ENCODE measurements around the gene CA12.

DNA sequence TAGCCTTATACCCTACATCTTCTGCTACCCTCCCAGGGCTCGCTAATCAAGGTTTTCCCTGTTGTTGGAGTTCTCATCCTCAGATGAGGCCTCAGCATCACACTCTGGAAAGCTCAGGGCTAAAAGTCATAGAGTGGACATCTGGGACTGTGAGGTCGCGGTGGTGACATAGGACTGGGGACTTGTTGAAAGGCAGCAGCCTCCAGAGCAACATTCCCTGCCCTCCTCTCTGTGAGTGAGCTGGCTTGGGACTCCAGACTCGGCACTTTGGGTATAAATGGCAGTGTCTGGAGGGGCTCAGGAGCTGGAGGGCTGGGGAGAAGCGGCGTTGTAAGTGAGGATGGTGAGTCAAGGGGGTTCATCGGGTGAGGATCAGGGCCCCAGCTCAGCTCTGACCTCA is 2.7 kb downstream of the CA12 start:
- TF ChIP-seq, protein P1, sequence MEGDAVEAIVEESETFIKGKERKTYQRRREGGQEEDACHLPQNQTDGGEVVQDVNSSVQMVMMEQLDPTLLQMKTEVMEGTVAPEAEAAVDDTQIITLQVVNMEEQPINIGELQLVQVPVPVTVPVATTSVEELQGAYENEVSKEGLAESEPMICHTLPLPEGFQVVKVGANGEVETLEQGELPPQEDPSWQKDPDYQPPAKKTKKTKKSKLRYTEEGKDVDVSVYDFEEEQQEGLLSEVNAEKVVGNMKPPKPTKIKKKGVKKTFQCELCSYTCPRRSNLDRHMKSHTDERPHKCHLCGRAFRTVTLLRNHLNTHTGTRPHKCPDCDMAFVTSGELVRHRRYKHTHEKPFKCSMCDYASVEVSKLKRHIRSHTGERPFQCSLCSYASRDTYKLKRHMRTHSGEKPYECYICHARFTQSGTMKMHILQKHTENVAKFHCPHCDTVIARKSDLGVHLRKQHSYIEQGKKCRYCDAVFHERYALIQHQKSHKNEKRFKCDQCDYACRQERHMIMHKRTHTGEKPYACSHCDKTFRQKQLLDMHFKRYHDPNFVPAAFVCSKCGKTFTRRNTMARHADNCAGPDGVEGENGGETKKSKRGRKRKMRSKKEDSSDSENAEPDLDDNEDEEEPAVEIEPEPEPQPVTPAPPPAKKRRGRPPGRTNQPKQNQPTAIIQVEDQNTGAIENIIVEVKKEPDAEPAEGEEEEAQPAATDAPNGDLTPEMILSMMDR (IDR thresholded peaks at IDR 0.05): no peak
- TF ChIP-seq POLR2A (IDR thresholded peaks at IDR 0.05): no peak

Data from ovary (tissue), 3 donors.